Neural cell (in vitro differentiated cells): Measurements from ENCODE around the gene COL18A1. TPM values are rescaled to one million over a fixed set of nuclear protein-coding genes. Genes with fewer than 3 reads are reported as not detected.
"Not testable (repeated sequence)": the region's sequence is repeated elsewhere in the genome, so short reads cannot be mapped to it uniquely, and the experiment has no call there.

Experiments
- H2AFZ ChIP-seq: fragments of 200-600, 300-800 bp; sonication (generic), shearing (Covaris generic); 2 replicates; pipeline ENCODE4 v1.6.0; 2014; ENCODE audit warnings: low read depth, mild to moderate bottlenecking, antibody characterized with exemption, low read length, moderate library complexity
- H3F3A ChIP-seq: fragments of 200-600 bp; shearing (Covaris generic); 2 replicates; pipeline ENCODE4 v1.6.1; 2016; ENCODE audit warnings: mild to moderate bottlenecking, moderate library complexity, mixed read lengths, antibody characterized with exemption, low read length; ENCODE audit not compliant: insufficient read depth, poor library complexity, severe bottlenecking
- H3K27ac ChIP-seq: fragments of 200-600, 300-800 bp; sonication (generic), shearing (Covaris generic); 2 replicates; pipeline ENCODE4 v1.5.1; 2014; ENCODE audit warnings: mild to moderate bottlenecking, low read length, moderate library complexity
- H3K27me3 ChIP-seq: fragments of 300-800, 200-600 bp; sonication (generic), shearing (Covaris generic); 2 replicates; pipeline ENCODE4 v1.6.0; 2014; ENCODE audit warnings: mild to moderate bottlenecking, low read depth, low read length, moderate library complexity; ENCODE audit not compliant: insufficient read depth
- H3K36me3 ChIP-seq: fragments of 300-800, 200-600 bp; sonication (generic), shearing (Covaris generic); 2 replicates; pipeline ENCODE4 v1.5.1; 2014; ENCODE audit warnings: mild to moderate bottlenecking, antibody characterized with exemption, low read length, moderate library complexity; ENCODE audit not compliant: insufficient read depth
- H3K4me2 ChIP-seq: fragments of 300-800, 200-600 bp; sonication (generic), shearing (Covaris generic); 2 replicates; pipeline ENCODE4 v1.6.0; 2014; ENCODE audit warnings: mild to moderate bottlenecking, low read length
- H3K4me3 ChIP-seq: fragments of 300-800, 200-600 bp; sonication (generic), shearing (Covaris generic); 2 replicates; pipeline ENCODE4 v1.5.1; 2014; ENCODE audit warnings: mild to moderate bottlenecking, low read length, moderate library complexity
- H3K79me2 ChIP-seq: fragments of 200-600 bp; shearing (Covaris generic); replicated peaks from 2 replicates; pipeline ENCODE4 v1.6.0; 2014; ENCODE audit warnings: mild to moderate bottlenecking, low read length, moderate library complexity; ENCODE audit not compliant: insufficient read depth
- H3K9ac ChIP-seq: fragments of 300-800, 200-600 bp; sonication (generic), shearing (Covaris generic); 2 replicates; pipeline ENCODE4 v1.6.1; 2016; ENCODE audit warnings: mild to moderate bottlenecking, low read length, mixed read lengths
- H3K9me2 ChIP-seq: fragments of 200-600 bp; shearing (Covaris generic); 2 replicates; pipeline ENCODE4 v1.6.1; 2016; ENCODE audit warnings: mild to moderate bottlenecking, low read length, mixed read lengths; ENCODE audit not compliant: insufficient read depth
- H3K9me3 ChIP-seq: fragments of 200-600, 300-800 bp; sonication (generic), shearing (Covaris generic); 2 replicates; pipeline ENCODE4 v1.6.1; 2016; ENCODE audit warnings: mild to moderate bottlenecking, mixed run types, low read length, moderate library complexity, mixed read lengths
- H4K20me1 ChIP-seq: fragments of 200-600 bp; shearing (Covaris generic); 2 replicates; pipeline ENCODE4 v1.6.1; 2016; ENCODE audit warnings: mild to moderate bottlenecking, mixed run types; ENCODE audit not compliant: insufficient read depth
- EP300 ChIP-seq: fragments of 450-650 bp; conservative IDR thresholded peaks from 2 replicates; pipeline ENCODE4 v1.6.1; 2014; ENCODE audit warnings: antibody characterized with exemption, mild to moderate bottlenecking, moderate library complexity; ENCODE audit not compliant: poor library complexity, severe bottlenecking
- EZH2 ChIP-seq: fragments of 200-600, 300-800 bp; shearing (Covaris generic), sonication (generic); IDR thresholded peaks from 2 replicates; pipeline ENCODE4 v1.6.1; 2014; ENCODE audit warnings: antibody characterized with exemption, low read length, borderline replicate concordance, mild to moderate bottlenecking; ENCODE audit not compliant: insufficient read depth, poor library complexity, severe bottlenecking
- MXI1 ChIP-seq: fragments of 450-650 bp; conservative IDR thresholded peaks from 2 replicates; pipeline ENCODE4 v1.6.1; 2014; ENCODE audit warnings: antibody characterized with exemption, mild to moderate bottlenecking; ENCODE audit not compliant: poor library complexity, severe bottlenecking
- POLR2AphosphoS5 ChIP-seq: IDR thresholded peaks from 2 replicates; pipeline ENCODE4 v1.6.1; 2012
- RAD21 ChIP-seq: fragments of 450-650 bp; conservative IDR thresholded peaks from 2 replicates; pipeline ENCODE4 v1.6.1; 2014; ENCODE audit warnings: antibody characterized with exemption, mild to moderate bottlenecking, moderate library complexity
- SMC3 ChIP-seq: fragments of 450-650 bp; conservative IDR thresholded peaks from 2 replicates; pipeline ENCODE4 v1.6.1; 2014; ENCODE audit warnings: antibody characterized with exemption, mild to moderate bottlenecking, moderate library complexity; ENCODE audit not compliant: poor library complexity
- TAF1 ChIP-seq: IDR thresholded peaks from 2 replicates; pipeline ENCODE4 v1.6.1; 2012; ENCODE audit warnings: low read depth
- polyA plus RNA-seq: library from polyadenylated mRNA; depleted of rRNA; stranded (reverse); fragments of >200 nt; gene quantifications from 2 replicates; pipeline ENCODE4 v1.2.3, GENCODE V29; 2014
- TF ChIP-seq, protein P1 (sequence below): IDR thresholded peaks from 2 replicates; pipeline ENCODE4 v1.6.1; 2012; ENCODE audit warnings: borderline replicate concordance
- TF ChIP-seq, protein P2 (sequence below): fragments of 450-650 bp; IDR thresholded peaks from 2 replicates; pipeline ENCODE4 v1.5.1; 2014; ENCODE audit warnings: antibody characterized with exemption, mild to moderate bottlenecking, moderate library complexity; ENCODE audit not compliant: poor library complexity, severe bottlenecking

COL18A1 gene
- polyA plus RNA-seq, 1 donor from 2014 or later, result 2.5 TPM

DNA sequence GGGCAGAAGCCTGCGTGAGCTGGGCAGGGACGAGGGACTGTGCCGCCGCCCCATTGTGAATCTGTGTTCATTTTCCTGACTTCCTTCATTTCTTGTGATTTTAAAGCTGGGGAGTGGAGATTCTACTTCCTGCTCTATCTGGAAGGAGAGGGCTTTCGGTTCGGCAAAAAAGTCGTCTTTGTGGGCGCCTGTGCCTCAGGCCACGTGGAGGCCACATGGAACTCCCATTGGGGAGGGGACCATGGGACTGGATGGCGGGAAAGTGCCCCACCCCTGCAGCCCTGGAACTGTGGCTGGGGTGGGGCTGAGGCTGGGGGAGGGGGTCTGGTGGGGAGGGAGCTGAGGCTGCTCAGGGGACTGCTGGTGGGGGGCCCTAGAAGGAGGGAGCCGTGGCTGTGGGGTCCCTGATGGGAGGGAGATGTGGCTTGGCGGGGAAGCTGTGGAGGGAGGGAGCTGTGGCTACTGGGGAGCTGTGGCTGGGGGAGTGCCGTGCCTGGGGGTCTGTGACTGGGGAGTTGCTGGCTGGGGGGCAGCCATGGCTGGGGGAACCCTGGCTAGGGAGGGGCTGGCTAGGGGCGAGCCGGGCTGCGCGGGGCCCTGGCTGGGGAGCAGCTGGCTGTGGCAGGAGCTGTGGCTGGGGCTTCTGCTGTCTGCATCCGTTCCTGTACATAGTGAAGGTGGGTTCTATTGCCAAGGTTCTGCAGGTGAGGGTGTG lies 31.5 kb downstream of the COL18A1 start:
- Histone ChIP-seq H3K9me2 (no peaks in the 10 kb centered on the region), H3F3A (no peaks in the 10 kb centered on the region), H3K4me2 (no peak overlapping the region), H3K9me3 (no peaks in the 10 kb centered on the region), H2AFZ (no peak overlapping the region), H3K36me3 (no peaks in the 10 kb centered on the region), H4K20me1 (no peaks in the 10 kb centered on the region), H3K9ac (no peak overlapping the region), H3K79me2 (no peaks in the 10 kb centered on the region), H3K4me3 (no peak overlapping the region), H3K27ac (no peak overlapping the region), H3K27me3 (no peaks in the 10 kb centered on the region)
- no peak for TF ChIP-seq MXI1
- TF ChIP-seq, protein P1, sequence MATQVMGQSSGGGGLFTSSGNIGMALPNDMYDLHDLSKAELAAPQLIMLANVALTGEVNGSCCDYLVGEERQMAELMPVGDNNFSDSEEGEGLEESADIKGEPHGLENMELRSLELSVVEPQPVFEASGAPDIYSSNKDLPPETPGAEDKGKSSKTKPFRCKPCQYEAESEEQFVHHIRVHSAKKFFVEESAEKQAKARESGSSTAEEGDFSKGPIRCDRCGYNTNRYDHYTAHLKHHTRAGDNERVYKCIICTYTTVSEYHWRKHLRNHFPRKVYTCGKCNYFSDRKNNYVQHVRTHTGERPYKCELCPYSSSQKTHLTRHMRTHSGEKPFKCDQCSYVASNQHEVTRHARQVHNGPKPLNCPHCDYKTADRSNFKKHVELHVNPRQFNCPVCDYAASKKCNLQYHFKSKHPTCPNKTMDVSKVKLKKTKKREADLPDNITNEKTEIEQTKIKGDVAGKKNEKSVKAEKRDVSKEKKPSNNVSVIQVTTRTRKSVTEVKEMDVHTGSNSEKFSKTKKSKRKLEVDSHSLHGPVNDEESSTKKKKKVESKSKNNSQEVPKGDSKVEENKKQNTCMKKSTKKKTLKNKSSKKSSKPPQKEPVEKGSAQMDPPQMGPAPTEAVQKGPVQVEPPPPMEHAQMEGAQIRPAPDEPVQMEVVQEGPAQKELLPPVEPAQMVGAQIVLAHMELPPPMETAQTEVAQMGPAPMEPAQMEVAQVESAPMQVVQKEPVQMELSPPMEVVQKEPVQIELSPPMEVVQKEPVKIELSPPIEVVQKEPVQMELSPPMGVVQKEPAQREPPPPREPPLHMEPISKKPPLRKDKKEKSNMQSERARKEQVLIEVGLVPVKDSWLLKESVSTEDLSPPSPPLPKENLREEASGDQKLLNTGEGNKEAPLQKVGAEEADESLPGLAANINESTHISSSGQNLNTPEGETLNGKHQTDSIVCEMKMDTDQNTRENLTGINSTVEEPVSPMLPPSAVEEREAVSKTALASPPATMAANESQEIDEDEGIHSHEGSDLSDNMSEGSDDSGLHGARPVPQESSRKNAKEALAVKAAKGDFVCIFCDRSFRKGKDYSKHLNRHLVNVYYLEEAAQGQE, result no peak
- TF ChIP-seq TAF1, result no peak
- TF ChIP-seq, protein P2, sequence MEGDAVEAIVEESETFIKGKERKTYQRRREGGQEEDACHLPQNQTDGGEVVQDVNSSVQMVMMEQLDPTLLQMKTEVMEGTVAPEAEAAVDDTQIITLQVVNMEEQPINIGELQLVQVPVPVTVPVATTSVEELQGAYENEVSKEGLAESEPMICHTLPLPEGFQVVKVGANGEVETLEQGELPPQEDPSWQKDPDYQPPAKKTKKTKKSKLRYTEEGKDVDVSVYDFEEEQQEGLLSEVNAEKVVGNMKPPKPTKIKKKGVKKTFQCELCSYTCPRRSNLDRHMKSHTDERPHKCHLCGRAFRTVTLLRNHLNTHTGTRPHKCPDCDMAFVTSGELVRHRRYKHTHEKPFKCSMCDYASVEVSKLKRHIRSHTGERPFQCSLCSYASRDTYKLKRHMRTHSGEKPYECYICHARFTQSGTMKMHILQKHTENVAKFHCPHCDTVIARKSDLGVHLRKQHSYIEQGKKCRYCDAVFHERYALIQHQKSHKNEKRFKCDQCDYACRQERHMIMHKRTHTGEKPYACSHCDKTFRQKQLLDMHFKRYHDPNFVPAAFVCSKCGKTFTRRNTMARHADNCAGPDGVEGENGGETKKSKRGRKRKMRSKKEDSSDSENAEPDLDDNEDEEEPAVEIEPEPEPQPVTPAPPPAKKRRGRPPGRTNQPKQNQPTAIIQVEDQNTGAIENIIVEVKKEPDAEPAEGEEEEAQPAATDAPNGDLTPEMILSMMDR, result no peak
- no peak for TF ChIP-seq SMC3
- TF ChIP-seq EZH2, result no peak
- TF ChIP-seq EP300, result no peak
- TF ChIP-seq POLR2AphosphoS5, result no peak
- TF ChIP-seq RAD21, result no peak

GRCh38 chr21:45437844-45438243 lies 32.9 kb downstream of the COL18A1 start:
- H3K4me2 ChIP-seq, H3K27ac ChIP-seq, H3K27me3 ChIP-seq, H3K4me3 ChIP-seq, H3K9ac ChIP-seq, H2AFZ ChIP-seq, H3F3A ChIP-seq, H3K79me2 ChIP-seq, H3K9me2 ChIP-seq, H4K20me1 ChIP-seq, H3K9me3 ChIP-seq, H3K36me3 ChIP-seq: not testable (repeated sequence)
